MG63 (cell line): ENCODE results near the gene CCDC138. TPM values are rescaled to one million over a fixed set of nuclear protein-coding genes. Genes with fewer than 3 reads are reported as not detected.

Experiments
- DNase-seq: peaks from one replicate; pipeline ENCODE4 v3.0.0-alpha.2; 2020
- H3K27me3 ChIP-seq: fragments of 250-450 bp; sonication (Bioruptor Pico); 2 replicates; pipeline ENCODE4 v1.5.1; 2020; ENCODE audit warnings: mild to moderate bottlenecking, moderate library complexity
- H3K36me3 ChIP-seq: fragments of 250-450 bp; sonication (Bioruptor Pico); 2 replicates; pipeline ENCODE4 v1.5.1; 2020; ENCODE audit warnings: mild to moderate bottlenecking, moderate library complexity
- H3K4me3 ChIP-seq: fragments of 250-450 bp; sonication (Bioruptor Pico); 2 replicates; pipeline ENCODE4 v1.5.1; 2020; ENCODE audit warnings: mild to moderate bottlenecking, moderate library complexity
- H3K9me3 ChIP-seq: fragments of 250-450 bp; sonication (Bioruptor Pico); 2 replicates; pipeline ENCODE4 v1.5.1; 2020; ENCODE audit warnings: mild to moderate bottlenecking, moderate library complexity
- total RNA-seq: library from RNA; depleted of rRNA; stranded (reverse); fragments of >200 nt; shearing (Covaris generic); gene quantifications from 2 replicates; pipeline ENCODE4 v1.2.3, GENCODE V29; 2014; ENCODE audit warnings: low replicate concordance

CCDC138 gene
- total RNA-seq, 1 experiment from 2014 or later, result 11.3 TPM

DNA sequence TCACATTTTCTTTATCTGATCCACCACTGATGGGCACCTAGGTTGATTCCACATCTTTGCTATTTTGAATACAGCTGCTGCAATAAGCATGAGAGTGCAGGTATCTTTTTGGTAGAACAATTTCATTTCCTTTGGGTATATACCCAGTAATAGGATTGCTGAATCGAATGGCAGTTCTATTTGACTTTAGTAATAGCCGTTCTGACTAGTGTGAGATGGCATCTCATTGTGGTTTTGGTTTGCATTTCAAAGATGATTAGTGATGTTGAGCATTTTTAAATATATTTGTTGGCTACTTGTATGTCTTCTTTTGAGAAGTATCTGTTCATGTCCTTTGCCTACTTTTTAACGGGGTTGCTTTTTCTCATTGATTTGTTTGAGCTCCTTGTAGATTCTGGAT lies 72.3 kb downstream of the CCDC138 start:
- Histone ChIP-seq H3K4me3 (no peak overlapping the region), H3K36me3 (no peaks in the 10 kb centered on the region), H3K27me3 (no peaks in the 10 kb centered on the region), H3K9me3 (no peaks in the 10 kb centered on the region)
- DNase-seq, result no peak

DNA sequence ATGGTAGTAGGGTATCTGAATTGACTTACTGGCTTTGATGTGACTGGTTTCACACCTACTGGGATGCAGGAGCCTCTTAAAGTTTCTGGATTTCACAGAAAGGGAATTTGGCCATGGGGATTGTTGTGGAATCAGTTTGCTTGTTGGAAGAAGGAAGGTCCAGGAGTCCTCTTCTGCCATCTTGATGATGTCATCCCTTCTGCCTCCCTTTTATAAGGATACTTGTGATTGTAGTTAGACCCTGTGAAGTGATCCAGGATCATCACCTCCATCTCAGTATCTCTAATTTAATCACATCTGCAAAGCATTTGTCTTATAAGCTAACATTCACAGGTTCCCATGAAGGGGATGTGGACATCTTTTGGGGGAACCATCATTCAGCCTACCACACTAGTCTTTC lies 79.5 kb downstream of the CCDC138 start:
- H3K27me3 ChIP-seq, result no peaks in the 10 kb centered on the region
- H3K36me3 ChIP-seq, result peaks cover 13% of the 10 kb centered on the region
- no peak overlapping the region for H3K4me3 ChIP-seq
- H3K9me3 ChIP-seq, result peaks cover 6% of the 10 kb centered on the region
- DNase-seq, result no peak

DNA sequence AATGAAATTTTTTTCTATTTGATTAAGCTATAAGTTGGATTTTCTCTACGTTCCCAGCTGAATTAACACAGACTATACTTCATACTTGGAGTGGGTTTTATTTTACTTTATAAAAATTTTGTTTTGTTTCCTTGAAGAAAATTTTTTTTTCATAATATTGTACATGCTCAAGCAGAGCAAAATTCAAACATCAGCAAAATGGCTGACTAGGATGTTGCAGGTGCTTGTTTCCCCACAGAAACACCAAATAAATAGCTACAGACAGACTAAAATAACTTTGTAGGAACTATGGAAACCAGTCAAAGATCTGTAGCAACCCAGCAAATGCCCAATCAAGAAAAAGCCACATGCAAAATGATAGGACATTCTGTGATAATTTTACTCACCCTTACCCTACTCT lies 82.3 kb downstream of the CCDC138 start:
- H3K9me3 ChIP-seq, result peaks cover 6% of the 10 kb centered on the region

DNA sequence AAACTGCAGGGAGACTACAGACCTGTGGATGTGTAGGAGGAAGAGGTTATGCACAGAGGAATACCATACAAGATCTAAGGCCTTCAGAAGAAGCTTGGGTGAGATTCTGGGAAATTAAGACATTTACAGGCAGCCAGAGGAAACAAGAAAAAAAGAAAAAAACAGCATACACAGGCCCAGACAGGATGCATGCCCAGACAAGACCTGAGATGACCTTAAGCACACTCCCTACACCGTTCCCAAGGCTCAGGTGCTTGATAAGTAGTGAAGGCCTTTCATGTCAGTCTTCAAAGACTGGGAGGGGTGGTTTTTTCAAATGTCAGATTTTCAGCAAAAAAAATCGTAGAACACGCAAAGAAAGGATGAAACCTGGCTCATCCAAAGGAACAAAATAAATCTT lies 83.0 kb downstream of the CCDC138 start:
- DNase-seq, result no peak
- H3K9me3 ChIP-seq, result peaks cover 6% of the 10 kb centered on the region
- peaks cover 13% of the 10 kb centered on the region for H3K36me3 ChIP-seq
- no peak overlapping the region for H3K4me3 ChIP-seq
- no peaks in the 10 kb centered on the region for H3K27me3 ChIP-seq

More for the DNA sequence above, 82.3 kb downstream of the CCDC138 start:
- Histone ChIP-seq H3K4me3 (no peak overlapping the region), H3K27me3 (no peaks in the 10 kb centered on the region), H3K36me3 (peaks cover 13% of the 10 kb centered on the region)
- DNase-seq, result no peak

DNA sequence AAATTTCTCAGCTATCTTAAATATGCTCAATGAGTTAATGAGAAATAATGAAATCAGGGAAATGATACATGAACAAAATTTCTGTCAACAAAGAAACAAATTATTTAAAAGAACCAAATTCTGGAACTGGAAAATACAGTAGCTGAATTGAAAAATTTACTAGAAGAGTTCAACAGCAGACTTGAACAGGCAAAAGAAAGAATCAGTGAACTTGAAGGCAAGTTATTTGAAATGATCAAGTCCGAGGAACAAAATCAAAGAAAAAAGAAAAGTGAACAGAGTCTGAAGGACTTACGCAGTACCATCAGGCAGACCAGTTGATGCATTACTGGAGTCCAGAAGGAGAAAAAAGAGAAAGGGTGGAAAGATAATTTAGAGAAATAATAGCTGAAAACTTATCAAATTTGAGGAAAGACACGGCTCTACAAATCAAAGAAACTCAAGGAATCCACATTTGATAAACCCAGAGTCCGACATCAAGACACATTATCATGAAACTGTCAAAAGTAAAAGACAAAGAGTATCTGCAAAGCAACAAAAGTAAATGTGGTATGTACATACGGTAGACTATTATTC lies 83.6 kb downstream of the CCDC138 start:
- Histone ChIP-seq H3K9me3 (peaks cover 6% of the 10 kb centered on the region), H3K4me3 (no peak overlapping the region), H3K36me3 (peaks cover 13% of the 10 kb centered on the region; the same call in 1 of the 2 replicates), H3K27me3 (no peaks in the 10 kb centered on the region)
- no peak for DNase-seq

DNA sequence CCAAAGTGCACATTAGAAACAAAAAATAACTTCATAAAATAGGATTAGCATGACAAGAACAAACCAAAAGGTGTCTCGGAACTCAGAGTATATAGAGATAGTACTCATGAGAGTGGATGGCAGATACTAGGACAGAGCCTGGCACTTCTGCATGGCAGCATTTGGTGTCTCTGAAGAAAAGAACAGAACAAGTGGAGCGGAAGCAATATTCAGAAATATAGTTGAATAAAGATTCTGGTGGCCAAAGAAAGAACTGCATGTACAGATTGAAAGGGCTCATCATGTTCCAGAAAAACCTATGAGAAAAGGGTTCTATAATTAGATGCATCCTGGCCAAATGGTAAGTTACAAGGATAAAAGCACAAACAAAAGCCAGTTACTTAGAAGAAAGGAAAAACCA lies 90.9 kb downstream of the CCDC138 start:
- no peak for DNase-seq
- Histone ChIP-seq H3K27me3 (no peaks in the 10 kb centered on the region), H3K9me3 (peaks cover 2% of the 10 kb centered on the region; the same call in 1 of the 2 replicates), H3K36me3 (no peaks in the 10 kb centered on the region), H3K4me3 (no peak overlapping the region)

DNA sequence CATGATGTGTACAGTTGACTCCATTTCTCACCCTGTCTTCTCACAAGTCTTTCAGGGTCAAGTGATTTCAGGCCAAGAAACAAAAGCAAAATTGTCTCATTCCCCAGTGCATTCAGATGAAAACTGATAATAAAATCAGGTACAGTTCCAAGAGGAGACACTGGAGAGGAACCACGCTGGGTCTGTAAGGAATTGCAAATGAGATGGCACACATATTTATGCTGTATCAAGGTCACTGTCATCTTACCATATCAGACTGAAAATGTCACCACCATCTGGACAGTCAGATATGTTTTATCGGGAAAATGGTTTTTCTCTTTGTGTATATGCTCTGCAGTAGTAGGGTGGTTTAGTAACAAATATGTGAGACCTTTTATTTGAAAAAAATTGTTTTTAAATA lies 91.7 kb downstream of the CCDC138 start:
- H3K36me3 ChIP-seq, result no peaks in the 10 kb centered on the region
- no peak overlapping the region for H3K4me3 ChIP-seq
- no peak for DNase-seq
- H3K27me3 ChIP-seq, result no peaks in the 10 kb centered on the region
- peaks cover 2% of the 10 kb centered on the region; the same call in 1 of the 2 replicates for H3K9me3 ChIP-seq

DNA sequence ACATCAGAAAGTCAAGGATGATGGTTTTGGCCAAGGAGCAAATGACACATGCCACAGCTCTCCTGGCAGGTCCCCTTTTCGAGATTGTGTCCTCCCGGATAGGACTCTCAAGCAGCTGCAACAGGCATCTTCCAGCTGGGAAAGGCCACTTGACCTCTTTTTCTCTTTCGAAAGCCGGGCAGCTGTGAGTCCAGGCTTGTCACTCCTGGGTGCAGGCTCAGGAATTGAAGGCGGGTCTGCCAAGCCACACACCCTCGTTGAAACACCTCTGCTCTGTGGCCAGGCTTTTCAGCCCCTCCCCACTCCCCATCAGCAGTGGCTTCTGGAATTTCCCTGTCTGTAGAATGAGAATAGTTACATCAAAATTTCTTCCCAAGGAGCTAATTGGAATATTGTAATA lies 98.0 kb downstream of the CCDC138 start:
- no peak for DNase-seq
- Histone ChIP-seq H3K27me3 (no peaks in the 10 kb centered on the region), H3K9me3 (peaks cover 4% of the 10 kb centered on the region), H3K4me3 (no peak overlapping the region), H3K36me3 (no peaks in the 10 kb centered on the region)

DNA sequence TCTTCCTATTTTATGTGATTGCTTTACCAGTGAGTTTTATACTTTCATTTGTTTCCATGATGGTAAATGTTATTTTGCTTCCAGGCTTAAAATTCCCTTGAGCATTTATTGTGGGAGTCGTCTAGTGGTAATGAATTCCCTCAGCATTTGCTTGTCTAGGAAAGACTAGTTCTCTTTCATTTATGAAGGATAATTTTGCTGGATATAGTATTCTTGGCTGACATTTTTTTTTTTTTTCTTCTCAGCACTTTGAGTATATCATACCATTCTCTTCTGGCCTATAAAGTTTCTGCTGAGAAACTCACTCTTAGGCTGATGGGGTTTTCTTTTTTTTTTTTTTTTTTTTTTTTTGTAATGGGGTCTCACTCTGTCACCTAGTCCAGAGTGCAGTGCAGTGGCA lies 103.3 kb downstream of the CCDC138 start:
- Histone ChIP-seq H3K36me3 (no peaks in the 10 kb centered on the region), H3K27me3 (no peaks in the 10 kb centered on the region), H3K4me3 (no peak overlapping the region), H3K9me3 (peaks cover 6% of the 10 kb centered on the region; the same call in 1 of the 2 replicates)
- no peak for DNase-seq

DNA sequence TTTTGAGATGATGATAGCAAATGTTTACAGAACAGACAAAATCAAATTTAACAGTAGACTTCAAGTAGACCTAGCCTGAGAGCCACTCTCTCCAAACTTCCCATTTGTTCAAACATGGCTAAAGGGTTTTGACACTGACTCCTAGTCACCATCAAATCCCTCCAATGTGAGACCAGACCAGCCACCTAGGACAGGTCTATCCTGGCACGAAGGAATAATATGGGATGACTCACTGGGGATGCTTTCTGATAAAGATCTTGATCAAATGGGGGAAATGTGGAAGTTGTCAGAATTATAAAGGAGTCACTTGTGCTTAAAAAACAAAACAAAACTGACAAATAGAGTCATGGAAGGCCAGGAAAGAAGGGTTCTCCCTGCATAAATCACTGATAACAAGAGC lies 106.7 kb downstream of the CCDC138 start:
- no peak for DNase-seq
- Histone ChIP-seq H3K36me3 (no peaks in the 10 kb centered on the region), H3K4me3 (no peak overlapping the region), H3K9me3 (peaks cover 6% of the 10 kb centered on the region; the same call in 1 of the 2 replicates), H3K27me3 (no peaks in the 10 kb centered on the region)

DNA sequence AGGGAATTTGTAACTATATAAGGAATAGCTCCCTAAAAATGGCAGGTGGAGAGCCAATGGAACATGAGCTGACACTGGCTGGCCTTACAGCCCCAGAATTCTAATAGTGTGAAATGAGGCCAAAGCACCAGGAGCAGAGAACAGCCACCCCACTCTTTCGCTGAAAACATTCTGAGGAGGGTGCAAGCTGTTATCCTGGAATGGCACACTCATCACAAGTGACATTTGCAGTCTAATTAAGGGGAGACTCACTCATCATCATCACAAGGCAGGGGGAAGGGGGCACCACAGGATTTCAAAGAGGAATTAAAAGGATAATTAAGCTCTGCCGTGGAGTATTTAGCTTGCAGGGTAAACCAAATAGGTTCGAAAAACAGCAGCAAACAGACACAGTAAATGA lies 108.2 kb downstream of the CCDC138 start:
- H3K4me3 ChIP-seq, result no peak overlapping the region
- DNase-seq, result no peak
- H3K9me3 ChIP-seq, result peaks cover 3% of the 10 kb centered on the region; the same call in 1 of the 2 replicates
- no peaks in the 10 kb centered on the region for H3K27me3 ChIP-seq
- no peaks in the 10 kb centered on the region for H3K36me3 ChIP-seq

DNA sequence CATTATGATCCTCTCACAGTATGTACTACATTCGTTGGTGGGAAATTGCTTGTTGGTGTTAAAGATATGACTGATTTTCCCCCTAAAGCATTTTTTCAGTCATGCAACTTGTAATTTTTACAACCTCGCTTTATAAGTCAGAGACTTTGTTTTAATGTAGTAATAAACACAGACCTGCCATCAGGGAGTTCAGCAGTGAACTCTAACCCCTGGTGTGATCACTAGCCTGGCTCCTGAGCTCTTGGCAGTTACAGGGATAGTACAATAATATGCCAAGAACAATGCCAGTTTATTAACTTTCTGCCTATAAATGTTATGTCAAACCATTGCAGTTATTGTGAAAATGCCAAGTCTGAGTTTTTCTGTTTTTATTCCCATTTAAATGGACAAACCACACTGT lies 108.6 kb downstream of the CCDC138 start:
- DNase-seq, result no peak
- Histone ChIP-seq H3K9me3 (peaks cover 3% of the 10 kb centered on the region; the same call in 1 of the 2 replicates), H3K4me3 (no peak overlapping the region), H3K36me3 (no peaks in the 10 kb centered on the region), H3K27me3 (no peaks in the 10 kb centered on the region)

DNA sequence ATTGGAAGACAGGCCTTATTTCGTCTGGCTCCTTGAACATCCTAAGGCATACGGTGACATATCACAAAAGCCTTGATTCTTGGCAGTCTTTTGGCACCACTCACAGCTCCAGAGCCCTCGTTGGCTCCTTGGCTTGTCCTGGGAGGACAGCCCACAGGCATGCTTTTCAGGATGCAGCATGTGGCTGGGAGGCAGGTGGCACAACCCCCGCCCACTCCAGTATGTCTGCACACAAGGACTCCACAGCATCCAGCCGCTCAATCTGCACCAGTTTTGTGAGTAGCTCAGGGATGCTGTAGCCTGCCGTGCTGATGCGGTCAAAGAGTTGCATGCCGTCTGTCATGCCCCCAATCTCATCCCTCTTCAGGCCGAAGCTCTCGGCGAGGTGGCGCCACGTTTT lies 110.2 kb downstream of the CCDC138 start:
- H3K36me3 ChIP-seq, result no peaks in the 10 kb centered on the region
- no peak for DNase-seq
- H3K9me3 ChIP-seq, result 0 out of 2 replicates have a peak, but pooled peaks cover 2% of the 10 kb centered on the region
- H3K4me3 ChIP-seq, result no peak overlapping the region
- no peaks in the 10 kb centered on the region for H3K27me3 ChIP-seq

DNA sequence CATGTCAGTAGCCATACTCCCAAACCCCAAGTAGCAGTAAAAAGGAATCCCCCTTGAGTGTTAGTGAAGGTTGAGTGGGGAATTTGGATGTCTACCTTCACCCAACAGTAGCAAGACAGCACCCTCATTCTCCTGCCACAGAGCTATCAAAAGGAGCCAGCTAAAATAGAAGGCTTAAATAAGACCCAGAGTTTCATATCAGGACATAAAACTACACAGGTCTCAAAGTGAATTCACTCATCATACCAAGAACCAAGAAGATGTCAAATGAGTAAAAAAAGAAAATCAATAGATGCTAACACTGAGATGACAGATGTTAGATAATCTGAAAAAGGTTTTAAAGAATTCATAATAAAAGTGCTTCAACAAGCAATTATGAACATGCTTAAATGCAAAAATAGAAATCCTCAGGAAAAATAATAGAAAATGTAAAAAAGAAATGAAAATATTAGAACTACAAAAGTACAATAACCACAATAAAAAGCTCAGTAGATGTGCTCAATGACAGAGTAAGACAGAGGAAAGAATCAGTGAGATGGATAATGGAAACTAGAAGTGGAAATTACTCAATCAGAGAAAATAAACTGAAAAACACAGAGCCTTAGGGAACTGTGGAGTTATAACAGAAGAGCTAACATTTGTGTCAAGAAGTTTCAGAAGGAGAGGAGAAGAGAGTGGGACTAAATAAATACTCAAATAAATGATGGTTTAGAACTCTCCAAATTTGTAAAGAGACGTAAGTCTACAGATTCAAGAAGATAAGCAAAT lies 111.9 kb downstream of the CCDC138 start:
- peaks cover 2% of the 10 kb centered on the region; the same call in 1 of the 2 replicates for H3K9me3 ChIP-seq
- no peak overlapping the region for H3K4me3 ChIP-seq
- H3K36me3 ChIP-seq, result no peaks in the 10 kb centered on the region
- DNase-seq, result no peak
- H3K27me3 ChIP-seq, result no peaks in the 10 kb centered on the region; the same call in 1 of the 2 replicates

DNA sequence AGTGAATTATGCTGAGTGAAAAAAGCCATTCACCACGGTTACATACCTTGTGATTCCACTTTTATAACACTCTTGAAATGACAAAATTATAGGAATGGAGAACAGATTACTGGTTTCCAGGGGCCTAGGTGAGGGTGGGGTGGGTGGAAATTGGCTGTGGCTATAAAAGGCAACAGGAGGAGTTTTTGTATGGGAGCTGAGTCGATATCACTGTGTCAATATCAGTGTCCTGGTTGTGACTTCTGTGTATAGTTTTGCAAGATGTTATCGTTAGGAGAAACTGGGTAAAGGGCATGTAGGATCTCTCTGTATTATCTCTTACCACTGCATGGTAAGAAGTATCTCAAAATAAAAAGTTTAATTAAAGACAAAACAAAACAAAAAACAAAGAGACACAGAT lies 118.1 kb downstream of the CCDC138 start:
- peaks cover 2% of the 10 kb centered on the region; the same call in 1 of the 2 replicates for H3K9me3 ChIP-seq
- DNase-seq, result no peak
- no peaks in the 10 kb centered on the region; the same call in 1 of the 2 replicates for H3K27me3 ChIP-seq
- H3K36me3 ChIP-seq, result no peaks in the 10 kb centered on the region
- H3K4me3 ChIP-seq, result no peak overlapping the region

DNA sequence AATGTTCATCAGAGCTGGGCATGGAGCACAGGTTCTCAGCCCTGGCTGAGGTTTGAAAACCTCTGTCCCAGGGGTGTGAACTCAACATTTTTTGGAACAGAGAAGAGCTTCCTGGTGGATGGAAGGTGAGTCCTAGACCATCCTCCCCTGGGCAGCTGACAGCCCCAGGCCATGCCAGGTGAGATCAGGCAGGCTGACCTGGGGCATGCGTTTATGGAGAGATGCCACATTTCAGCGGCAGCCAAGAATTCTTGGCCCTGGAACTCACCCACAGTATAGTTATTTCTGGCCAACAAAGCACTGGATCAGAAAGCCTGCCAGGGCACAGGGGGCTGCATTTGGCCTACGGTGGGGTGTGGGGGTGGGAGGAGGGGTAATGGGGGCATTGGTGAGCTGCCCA lies 118.6 kb downstream of the CCDC138 start:
- no peaks in the 10 kb centered on the region for H3K36me3 ChIP-seq
- H3K27me3 ChIP-seq, result no peaks in the 10 kb centered on the region; the same call in 1 of the 2 replicates
- DNase-seq, result no peak
- H3K9me3 ChIP-seq, result peaks cover 2% of the 10 kb centered on the region; the same call in 1 of the 2 replicates
- no peak overlapping the region for H3K4me3 ChIP-seq

DNA sequence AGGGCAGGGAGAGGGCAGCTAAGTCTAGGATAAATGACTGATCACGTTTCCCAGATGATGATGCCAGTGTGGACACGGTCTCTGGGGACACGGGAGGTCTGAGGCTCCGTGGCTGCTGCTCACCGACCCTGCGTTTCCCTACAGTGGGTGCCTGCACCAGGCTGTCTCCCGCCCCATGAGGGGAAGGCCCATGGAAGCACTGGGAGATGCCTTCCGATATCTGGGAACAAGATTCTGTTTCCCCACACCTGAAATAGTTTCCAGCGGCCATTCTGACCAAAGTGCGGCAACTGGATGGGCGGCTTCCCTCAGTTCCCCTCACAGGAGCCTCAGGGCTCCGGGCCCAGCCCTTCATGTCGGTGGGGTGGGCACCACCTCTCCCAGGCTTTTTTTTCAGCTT lies 119.3 kb downstream of the CCDC138 start:
- Histone ChIP-seq H3K36me3 (no peaks in the 10 kb centered on the region), H3K4me3 (no peak overlapping the region), H3K27me3 (no peaks in the 10 kb centered on the region; the same call in 1 of the 2 replicates), H3K9me3 (no peaks in the 10 kb centered on the region; the same call in 1 of the 2 replicates)
- no peak for DNase-seq
